ENCODE results near the gene TGFBR1.

Gene TGFBR1

GRCh38 chr9:99104459-99105151 is at the start of gene TGFBR1:
TSS of gene TGFBR1 (plus strand) at chr9:99105113. CDS start at chr9:99105206, 93 bp downstream.
- H3K36me3 ChIP-seq (ENCODE audit: control insufficient read depth, low read length) = peaks cover 26% of the 10 kb centered on the region
- peak within 1 kb of the TSS; percentile 89 for H3K4me2 ChIP-seq (ENCODE audit: low read length)
- peaks cover 43% of the 10 kb centered on the region for H3K79me2 ChIP-seq (ENCODE audit: control insufficient read depth, low read length)
- peaks cover 16% of the 10 kb centered on the region; the same call in 1 of the 2 replicates for H4K20me1 ChIP-seq (ENCODE audit: control insufficient read depth, insufficient read depth, low read depth, low read length)
- peaks cover 46% of the 10 kb centered on the region for H3K4me1 ChIP-seq (ENCODE audit: control insufficient read depth, low read length)
- no peaks in the 10 kb centered on the region for H3K27me3 ChIP-seq (ENCODE audit: control insufficient read depth, low read length)
- no peaks in the 10 kb centered on the region for H3K9me2 ChIP-seq (replicated peaks; ENCODE audit: control insufficient read depth, low read length)
- H3K4me3 ChIP-seq (ENCODE audit: low read length) = peak within 1 kb of the TSS; percentile 84
- H3F3A ChIP-seq (ENCODE audit: control insufficient read depth, insufficient read depth) = peaks cover 8% of the 10 kb centered on the region
- TF ChIP-seq EZH2phosphoT487 (IDR thresholded peaks at IDR 0.05; ENCODE audit: borderline replicate concordance, low read length) (no peak), CTCF (IDR thresholded peaks at IDR 0.05; ENCODE audit: low read depth, low read length, poor library complexity, severe bottlenecking) (peak; percentile 17)
- peak within 1 kb of the TSS; percentile 12; the same call in 1 of the 2 replicates for H3K27ac ChIP-seq (ENCODE audit: low read depth, low read length)
- no peaks in the 10 kb centered on the region for H3K9me3 ChIP-seq (ENCODE audit: control insufficient read depth, insufficient read depth, low read length)

GRCh38 chr9:99055384-99055783 is 49.5 kb upstream of the TGFBR1 start:
- Histone ChIP-seq H3K4me1 (ENCODE audit: control insufficient read depth, low read length) (peaks cover 32% of the 10 kb centered on the region), H3K4me3 (ENCODE audit: low read length) (no peak overlapping the region), H3K27me3 (ENCODE audit: control insufficient read depth, low read length) (no peaks in the 10 kb centered on the region), H3K79me2 (ENCODE audit: control insufficient read depth, low read length) (no peaks in the 10 kb centered on the region), H4K20me1 (ENCODE audit: control insufficient read depth, insufficient read depth, low read depth, low read length) (no peaks in the 10 kb centered on the region), H3K9me2 (replicated peaks; ENCODE audit: control insufficient read depth, low read length) (no peaks in the 10 kb centered on the region), H3K9me3 (ENCODE audit: control insufficient read depth, insufficient read depth, low read length) (no peaks in the 10 kb centered on the region), H3F3A (ENCODE audit: control insufficient read depth, insufficient read depth) (no peaks in the 10 kb centered on the region), H3K36me3 (ENCODE audit: control insufficient read depth, low read length) (no peaks in the 10 kb centered on the region), H3K4me2 (ENCODE audit: low read length) (no peak overlapping the region), H3K27ac (ENCODE audit: low read depth, low read length) (no peak overlapping the region)
- TF ChIP-seq CTCF (IDR thresholded peaks at IDR 0.05; ENCODE audit: low read depth, low read length, poor library complexity, severe bottlenecking) (no peak), EZH2phosphoT487 (IDR thresholded peaks at IDR 0.05; ENCODE audit: borderline replicate concordance, low read length) (no peak)

GRCh38 chr9:99056186-99056585 is 48.7 kb upstream of the TGFBR1 start:
- no peak overlapping the region for H3K4me3 ChIP-seq (ENCODE audit: low read length)
- no peaks in the 10 kb centered on the region for H3K27me3 ChIP-seq (ENCODE audit: control insufficient read depth, low read length)
- no peak for TF ChIP-seq CTCF (IDR thresholded peaks at IDR 0.05; ENCODE audit: low read depth, low read length, poor library complexity, severe bottlenecking)
- no peak for TF ChIP-seq EZH2phosphoT487 (IDR thresholded peaks at IDR 0.05; ENCODE audit: borderline replicate concordance, low read length)
- no peaks in the 10 kb centered on the region for H3K9me3 ChIP-seq (ENCODE audit: control insufficient read depth, insufficient read depth, low read length)
- no peaks in the 10 kb centered on the region for H3F3A ChIP-seq (ENCODE audit: control insufficient read depth, insufficient read depth)
- no peaks in the 10 kb centered on the region for H3K79me2 ChIP-seq (ENCODE audit: control insufficient read depth, low read length)
- H3K9me2 ChIP-seq (replicated peaks; ENCODE audit: control insufficient read depth, low read length) = no peaks in the 10 kb centered on the region
- peaks cover 32% of the 10 kb centered on the region for H3K4me1 ChIP-seq (ENCODE audit: control insufficient read depth, low read length)
- H4K20me1 ChIP-seq (ENCODE audit: control insufficient read depth, insufficient read depth, low read depth, low read length) = no peaks in the 10 kb centered on the region
- H3K27ac ChIP-seq (ENCODE audit: low read depth, low read length) = no peak overlapping the region
- H3K36me3 ChIP-seq (ENCODE audit: control insufficient read depth, low read length) = no peaks in the 10 kb centered on the region
- H3K4me2 ChIP-seq (ENCODE audit: low read length) = no peak overlapping the region

Data from DOHH2 (cell line).